Stimulated activated naive CD4-positive, alpha-beta T cell (primary cell): ENCODE results near the gene TNK2.
"Not testable (repeated sequence)": the region's sequence is repeated elsewhere in the genome, so short reads cannot be mapped to it uniquely, and the experiment has no call there.

Experiments used
- DNase-seq, 6 experiments: peaks; one replicate each; lab custom pipeline; 2025; lab: John Stamatoyannopoulos, UW

TNK2 gene

DNA sequence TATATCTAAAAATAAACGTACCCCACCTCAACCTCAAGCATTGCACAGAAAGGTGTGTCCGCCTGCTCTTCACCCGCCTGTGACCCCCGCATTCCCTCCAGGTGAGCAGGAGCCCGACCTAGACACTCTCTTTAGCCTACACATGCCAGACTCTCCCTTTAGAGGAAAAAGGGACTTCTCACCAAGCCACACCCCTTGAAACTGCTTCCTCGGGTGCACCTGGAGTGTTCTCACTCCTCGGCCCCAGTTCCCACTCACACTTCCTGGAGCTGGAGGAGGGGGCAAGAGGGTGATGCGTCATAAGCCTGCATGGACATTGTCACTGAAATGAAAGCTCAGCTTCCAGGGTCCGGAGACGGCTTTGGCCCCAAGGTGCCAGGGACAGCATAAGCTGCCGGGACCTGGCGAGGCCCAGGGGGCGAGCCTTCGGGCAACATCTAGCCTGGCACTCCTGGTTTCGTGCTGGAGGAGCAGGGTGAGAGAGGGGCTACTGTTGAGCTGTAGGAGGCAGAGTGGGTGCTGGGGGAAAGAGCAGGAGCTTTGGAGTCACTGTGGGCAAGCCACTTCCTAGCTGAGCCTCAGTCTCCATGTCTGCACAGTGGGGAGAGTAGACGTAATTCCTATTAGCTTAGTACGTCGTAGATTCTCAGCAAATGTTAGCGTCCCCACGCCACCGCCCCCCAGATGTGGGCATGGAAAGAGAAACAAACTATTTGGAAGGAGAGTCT lies 86.8 kb downstream of the TNK2 start:
- no peak for DNase-seq

DNA sequence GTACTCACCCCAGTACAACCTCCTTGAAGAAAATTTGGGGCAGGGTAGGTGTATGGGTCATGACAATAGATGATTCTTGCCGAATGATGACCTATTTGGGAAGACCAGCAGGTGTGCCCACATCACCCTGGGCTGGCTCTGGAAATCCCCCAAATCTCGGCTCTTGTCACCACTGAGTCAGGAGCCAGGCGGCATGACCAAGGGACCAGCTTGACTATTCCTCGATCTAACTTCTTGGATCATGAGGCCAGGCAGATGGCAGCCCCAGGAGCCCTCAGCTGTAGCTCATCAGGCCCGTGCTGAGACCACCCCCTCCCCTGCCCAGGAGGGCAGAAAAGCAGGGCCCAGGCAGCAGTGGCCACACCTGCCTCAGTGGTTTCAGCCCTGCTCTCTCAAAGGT lies 87.5 kb downstream of the TNK2 start:
- DNase-seq, result no peak

DNA sequence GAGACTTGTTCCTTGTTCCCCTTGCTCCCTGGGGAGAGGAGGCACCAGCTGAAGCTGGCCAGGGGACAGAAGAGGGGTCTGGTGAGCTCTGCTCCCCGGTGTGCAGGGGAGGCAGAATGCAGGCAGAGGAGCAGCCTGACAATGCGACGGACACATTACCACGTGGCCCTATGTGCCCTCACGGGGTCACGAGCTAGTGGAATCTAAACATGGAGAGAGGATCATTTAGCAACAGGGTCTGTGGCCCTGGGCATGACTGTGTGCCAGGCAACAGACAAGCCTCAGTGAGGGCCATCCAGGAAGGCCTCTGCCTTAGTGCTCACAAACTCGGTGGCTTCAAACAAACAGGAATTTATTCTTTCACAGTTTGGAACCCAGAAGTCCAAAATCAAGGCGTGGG lies 88.2 kb downstream of the TNK2 start:
- no peak for DNase-seq

DNA sequence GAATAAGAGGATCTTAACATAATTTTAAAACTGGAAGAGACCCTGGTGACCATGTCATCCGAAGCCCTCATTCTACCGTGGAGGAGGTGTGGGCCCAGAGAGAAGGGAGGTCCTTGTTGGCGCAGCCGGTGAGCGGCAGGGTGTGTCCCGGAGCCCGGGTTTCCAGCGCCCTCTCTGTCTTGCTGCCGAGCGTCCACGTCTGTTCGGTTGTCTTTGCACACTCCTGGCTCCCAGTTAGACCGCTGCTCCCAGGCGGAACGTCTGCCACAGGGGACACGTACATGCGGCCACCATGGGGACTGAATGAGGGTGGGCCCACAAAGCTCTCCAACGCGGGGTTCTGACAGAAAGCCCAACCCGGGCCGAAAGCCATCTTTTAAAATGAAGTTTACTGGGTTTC lies 90.0 kb downstream of the TNK2 start:
- DNase-seq, result no peak

- no peak for DNase-seq
Observed at GRCh38 chr3:195817578-195818135, 90.7 kb downstream of the TNK2 start.

GRCh38 chr3:195816276-195816913 lies 92.0 kb downstream of the TNK2 start:
- not testable (repeated sequence) for DNase-seq

- DNase-seq, result no peak
Observed at GRCh38 chr3:195815169-195815771, 93.1 kb downstream of the TNK2 start.

DNA sequence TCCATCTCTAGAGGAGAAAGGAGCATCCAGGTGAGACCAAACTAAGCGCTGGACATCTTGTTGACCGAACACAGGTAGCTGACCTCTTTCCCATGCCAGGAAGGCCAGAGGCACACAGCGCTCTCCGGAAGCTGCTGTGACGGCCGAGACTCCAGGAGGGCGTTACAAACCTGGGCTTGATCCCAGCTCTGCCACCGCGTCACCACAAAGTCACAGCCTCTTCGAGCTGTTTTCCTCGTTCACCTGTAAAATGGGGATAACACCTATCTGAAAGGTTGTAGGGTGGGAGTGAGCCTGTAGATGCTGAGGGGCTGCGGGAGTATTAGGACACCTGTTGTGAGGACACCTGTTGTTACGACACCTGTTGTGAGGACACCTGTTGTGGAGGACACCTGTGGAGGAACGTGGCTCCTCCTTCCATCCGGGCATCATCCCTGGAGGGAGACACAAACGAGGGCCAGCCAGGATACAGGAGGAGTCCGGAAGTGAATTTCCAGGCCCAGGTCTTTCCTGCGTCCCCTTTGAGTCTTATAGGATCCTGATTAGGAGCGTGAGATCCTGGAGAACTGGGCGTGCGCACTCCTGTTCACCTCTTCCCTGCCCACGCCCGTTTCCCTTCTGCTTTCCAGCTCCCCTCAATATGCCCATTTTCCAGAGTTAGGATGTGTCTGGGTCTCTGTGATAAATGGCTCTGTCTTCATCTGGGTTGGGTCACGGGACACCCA lies 94.3 kb downstream of the TNK2 start:
- no peak for DNase-seq
